ENCODE results near the gene FLT3LG.
"Not testable (repeated sequence)": the region's sequence is repeated elsewhere in the genome, so short reads cannot be mapped to it uniquely, and the experiment has no call there.

The FLT3LG gene

GRCh38 chr19:49463960-49464740 is 9.9 kb upstream of the FLT3LG start:
- no peak for DNase-seq

DNA sequence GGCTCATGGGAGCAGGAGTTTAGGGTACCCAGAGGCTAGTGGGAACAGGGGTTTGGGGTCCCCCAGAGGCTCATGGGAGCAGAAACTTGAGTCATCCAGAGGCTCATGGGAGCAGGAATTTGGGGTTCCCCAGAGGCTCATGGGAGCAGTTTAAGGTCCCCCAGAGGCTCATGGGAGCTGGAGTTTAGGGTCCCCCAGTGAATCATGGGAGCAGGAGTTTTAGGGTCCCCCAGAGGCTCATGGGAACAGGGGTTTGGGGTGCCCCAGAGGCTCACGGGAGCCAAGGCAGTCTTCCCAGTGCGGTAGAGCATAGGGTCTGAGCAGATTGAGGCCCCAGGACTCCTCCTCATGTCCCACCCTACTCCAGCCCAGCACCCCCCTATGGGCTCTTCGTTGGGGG is 8.6 kb upstream of the FLT3LG start:
- DNase-seq, result no peak

GRCh38 chr19:49468199-49468598 is 5.8 kb upstream of the FLT3LG start:
- no peak for DNase-seq

DNA sequence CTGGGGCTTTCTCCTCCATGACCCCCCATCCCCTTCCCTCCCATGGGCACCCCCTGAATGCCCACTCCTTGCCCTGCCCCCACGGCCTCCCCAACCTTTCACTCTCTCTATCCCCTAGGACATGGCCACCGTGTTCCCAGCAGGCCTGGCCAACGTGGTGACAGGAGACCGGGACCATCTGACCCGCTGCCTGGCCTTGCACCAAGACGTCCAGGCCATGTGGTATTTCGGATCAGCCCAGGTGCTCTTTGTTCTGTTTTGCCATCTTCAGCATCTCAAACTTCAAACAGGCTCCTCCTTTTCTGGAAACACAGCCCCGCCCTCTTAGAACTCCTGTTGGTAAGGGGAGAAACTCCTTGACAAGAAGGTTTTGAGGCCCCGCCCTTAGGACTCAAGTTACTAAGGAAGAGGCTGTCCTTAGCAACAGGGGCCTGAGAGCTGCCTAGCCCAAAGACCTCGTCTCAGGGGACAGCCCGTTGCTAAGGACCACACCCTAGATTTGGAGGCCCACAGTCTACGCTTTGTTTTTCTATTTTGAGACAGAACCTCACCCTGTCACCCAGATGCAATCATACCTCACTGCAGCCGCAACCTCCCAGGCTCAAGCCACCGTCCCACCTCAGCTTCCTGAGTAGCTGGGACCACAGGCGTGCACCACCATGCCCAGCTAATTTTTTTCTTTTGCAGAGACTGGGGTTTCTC is 5.1 kb upstream of the FLT3LG start:
- no peak for DNase-seq

DNA sequence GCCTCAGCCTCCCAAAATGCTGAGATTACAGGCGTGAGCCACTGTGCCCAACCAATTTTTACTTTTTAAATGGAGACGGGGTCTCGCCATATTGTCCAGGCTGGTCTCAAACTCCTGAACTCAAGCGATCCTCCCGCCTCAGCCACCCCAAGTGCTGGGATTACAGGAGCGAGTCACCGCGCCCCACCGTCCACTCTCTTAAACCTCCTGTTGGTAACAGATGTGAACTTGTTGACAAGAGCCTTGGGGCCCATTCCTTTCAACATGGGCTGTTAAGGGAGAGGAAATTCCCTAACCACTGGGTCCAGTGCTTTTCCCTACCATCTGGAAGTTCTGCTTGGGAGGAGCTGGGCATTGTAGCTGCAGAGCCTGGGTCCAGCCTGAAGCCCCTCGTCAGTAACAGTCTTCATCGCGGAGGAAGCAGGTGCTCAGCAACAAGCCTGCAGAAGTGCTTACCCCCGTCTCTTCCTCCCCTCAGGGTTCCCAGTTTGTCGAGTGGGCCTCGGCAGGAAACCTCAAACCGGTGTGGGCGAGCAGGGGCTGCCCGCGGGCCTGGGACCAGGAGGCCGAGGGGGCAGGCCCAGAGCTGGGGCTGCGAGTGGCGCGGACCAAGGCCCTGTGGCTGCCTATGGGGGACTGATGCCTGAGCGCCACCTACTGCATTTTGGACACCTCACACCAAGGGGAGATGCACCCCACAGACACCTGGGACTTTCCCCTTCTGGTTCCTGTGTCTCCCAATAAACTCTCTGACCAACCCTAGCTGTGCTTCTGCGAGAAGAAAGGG is 4.0 kb upstream of the FLT3LG start:
- no peak for DNase-seq

DNA sequence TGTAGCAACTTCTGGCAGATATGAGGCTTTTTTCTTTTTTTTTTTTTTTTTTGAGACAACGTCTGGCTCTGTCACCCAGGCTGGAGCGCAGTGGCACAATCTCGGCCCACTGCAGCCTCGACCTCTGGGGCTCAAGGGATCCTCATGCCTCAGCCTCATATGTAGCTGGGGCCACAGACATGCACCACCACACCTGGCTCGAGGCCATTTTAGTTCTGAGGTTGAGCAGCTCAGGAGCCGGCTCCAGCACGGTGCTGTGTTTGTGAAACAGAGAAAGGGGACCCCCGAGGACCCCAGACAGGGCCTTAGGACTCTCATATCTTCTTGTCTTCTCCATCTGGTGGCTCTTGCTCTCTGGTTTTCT is 3.4 kb upstream of the FLT3LG start:
- no peak for DNase-seq

GRCh38 chr19:49472936-49473335 is 1.1 kb upstream of the FLT3LG start:
- DNase-seq, result no peak

GRCh38 chr19:49473501-49473867 is 531 bp upstream of the FLT3LG start:
- not testable (repeated sequence) for DNase-seq

DNA sequence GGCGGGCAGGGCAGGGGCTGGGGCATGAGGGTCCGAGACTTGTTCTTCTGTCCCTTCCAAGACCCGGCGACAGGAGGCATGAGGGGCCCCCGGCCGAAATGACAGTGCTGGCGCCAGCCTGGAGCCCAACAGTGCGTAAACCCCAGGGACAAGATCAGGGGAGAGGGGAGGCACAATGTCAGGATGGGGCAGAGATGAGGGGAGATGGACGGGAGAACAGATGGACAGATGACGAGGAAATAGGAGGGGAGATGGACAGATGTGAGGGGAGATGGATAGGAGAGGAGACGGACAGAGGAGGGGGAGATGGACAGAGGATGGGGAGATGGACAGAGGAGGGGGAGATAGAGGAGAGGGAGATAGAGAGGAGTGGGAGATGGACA is 518 bp downstream of the FLT3LG start:
- no peak for DNase-seq

DNA sequence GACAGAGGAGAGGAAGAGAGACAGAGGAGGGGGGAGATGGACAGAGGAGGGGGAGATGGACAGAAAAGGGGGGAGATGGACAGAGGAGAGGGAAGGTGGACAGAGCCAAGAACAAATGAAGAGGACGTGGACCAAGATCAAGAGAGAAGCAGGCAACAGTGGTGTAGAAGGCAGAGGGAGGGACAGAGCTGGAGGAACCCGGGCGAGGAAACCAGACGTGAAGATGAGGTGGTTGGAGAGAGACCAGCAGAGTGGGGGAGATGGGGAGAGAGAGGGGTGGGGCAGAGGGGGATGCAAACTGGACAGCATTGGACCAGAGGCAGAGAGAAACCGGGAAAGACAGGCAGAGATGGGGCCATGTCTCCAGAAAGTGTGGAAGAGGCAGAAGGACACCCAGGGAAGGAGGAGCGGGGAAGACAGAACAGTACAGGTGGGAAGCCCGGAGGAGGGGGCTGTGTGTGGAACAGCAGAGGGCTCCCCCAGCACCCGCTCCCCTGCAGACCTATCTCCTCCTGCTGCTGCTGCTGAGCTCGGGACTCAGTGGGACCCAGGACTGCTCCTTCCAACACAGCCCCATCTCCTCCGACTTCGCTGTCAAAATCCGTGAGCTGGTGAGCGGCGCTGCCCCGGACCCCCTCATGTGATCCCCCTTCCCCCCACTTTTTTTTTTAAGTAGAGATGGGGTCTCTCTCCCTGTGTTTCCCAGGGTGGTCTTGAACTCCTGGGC is 1.3 kb downstream of the FLT3LG start:
- DNase-seq, result no peak

- peak; percentile 61 for DNase-seq
Observed at GRCh38 chr19:49475995-49476880, 2.2 kb downstream of the FLT3LG start.

DNA sequence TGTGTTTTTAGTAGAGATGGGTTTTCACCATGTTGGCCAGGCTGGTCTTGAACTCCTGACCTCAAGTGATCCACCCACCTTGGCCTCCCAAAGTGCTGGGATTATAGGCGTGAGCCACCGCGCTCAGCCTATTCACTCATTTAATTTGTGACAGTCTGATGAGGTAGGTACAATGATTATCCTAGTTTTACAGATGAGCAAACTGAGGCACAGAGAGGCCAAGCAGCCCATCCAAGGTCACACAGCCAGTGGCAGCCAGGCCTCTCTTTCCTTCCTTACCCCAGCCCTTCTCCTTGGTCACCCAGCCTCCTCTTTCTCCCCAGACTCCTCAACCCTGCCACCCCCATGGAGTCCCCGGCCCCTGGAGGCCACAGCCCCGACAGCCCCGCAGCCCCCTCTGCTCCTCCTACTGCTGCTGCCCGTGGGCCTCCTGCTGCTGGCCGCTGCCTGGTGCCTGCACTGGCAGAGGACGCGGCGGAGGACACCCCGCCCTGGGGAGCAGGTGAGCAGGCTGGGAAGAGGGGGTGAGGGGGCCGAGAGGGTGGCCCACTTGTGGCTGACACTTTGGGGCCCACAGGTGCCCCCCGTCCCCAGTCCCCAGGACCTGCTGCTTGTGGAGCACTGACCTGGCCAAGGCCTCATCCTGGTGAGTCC is 6.1 kb downstream of the FLT3LG start:
- DNase-seq, result no peak

GRCh38 chr19:49481020-49481683 is 7.1 kb downstream of the FLT3LG start:
- no peak for DNase-seq

DNA sequence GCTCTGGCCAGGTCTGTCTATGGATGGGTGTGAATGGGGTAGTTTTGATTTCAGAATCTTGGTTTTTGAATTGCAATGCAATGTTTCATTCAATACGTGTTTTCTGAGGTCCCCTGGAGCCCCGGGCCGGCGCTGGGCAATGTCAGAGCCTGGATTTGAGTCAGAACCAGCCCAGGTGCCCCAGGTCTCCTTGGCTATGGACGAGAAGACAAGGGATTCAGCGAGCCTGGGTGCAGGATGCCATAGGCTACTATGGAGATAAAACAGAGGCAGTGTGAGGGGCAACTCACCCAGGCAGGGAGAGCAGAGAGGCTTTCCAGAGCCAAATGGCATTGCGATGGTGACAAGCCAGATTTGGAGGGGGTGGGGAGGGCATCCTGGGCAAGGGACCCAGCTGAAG is 12.2 kb downstream of the FLT3LG start:
- no peak for DNase-seq

DNA sequence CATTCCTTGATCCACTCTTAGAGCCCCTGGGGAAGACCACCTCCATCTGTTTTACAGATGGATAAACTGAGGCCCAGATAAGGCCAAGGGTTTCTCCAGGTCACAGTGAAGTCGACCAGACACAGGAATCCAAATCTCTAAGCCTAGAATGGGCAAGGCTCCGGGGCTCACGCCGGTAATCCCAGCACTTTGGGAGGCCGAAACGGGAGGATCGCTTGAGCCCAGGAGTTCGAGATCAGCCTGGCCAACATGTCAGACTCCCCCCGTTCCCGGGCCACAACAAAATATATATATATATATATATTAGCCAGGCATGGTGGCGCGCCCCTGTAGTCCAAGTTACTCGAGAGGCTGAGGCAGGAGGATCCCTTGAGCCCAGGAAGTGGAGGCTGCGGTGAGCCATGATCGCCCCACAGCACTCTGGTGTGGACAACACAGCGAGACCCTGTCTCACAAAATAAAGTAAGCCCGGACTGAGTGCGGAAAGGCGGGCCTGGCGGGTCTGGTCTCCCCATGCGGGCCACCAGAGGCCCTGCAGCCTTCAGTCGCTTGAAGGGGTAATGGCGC is 12.8 kb downstream of the FLT3LG start:
- no peak for DNase-seq

GRCh38 chr19:49487277-49488045 is 13.4 kb downstream of the FLT3LG start, which contains the start of gene RPL13A:
Gene RPL13A (plus strand): TSS chr19:49487608. CDS start chr19:49487630, 22 bp downstream.
- DNase-seq, result peak; percentile 52

DNA sequence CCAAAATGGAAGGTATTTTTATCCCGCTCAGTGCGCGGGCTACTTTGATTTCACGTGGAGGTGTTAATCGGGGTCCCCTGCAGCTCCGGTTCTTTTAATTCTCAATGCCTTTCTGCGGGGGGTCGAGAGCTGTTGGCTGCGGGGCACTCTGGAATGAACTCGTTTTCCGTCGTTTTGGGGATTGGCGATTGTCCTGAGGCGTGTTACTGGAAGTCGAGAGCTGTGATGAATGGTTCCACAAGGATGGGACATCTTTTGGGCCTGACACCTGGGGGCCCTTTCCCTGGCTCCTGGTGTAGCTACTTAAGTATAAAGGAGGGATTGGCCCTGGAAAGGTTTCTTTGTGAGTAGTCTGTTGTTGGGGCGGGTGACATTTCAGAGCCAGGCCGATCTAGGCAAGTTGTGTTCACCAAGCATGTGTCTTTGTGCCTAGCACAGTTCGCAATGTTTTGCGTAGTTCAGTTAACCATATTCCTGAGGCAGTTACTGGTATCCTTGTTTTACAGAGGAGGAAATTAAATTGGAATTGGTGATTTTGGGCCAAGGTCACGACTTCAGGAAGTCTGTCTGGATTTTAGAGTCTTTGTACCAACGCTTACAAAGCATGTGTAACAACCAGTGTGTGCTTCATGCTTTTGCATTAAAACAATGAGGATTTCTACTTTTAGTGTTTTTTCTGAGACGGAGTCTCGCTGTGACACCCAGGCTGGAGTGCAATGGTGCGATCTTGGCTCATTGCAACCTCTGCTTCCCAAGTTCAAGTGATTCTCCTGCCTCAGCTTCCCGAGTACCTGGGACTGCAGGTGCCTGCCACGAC is 14.2 kb downstream of the FLT3LG start:
- DNase-seq, result no peak

DNA sequence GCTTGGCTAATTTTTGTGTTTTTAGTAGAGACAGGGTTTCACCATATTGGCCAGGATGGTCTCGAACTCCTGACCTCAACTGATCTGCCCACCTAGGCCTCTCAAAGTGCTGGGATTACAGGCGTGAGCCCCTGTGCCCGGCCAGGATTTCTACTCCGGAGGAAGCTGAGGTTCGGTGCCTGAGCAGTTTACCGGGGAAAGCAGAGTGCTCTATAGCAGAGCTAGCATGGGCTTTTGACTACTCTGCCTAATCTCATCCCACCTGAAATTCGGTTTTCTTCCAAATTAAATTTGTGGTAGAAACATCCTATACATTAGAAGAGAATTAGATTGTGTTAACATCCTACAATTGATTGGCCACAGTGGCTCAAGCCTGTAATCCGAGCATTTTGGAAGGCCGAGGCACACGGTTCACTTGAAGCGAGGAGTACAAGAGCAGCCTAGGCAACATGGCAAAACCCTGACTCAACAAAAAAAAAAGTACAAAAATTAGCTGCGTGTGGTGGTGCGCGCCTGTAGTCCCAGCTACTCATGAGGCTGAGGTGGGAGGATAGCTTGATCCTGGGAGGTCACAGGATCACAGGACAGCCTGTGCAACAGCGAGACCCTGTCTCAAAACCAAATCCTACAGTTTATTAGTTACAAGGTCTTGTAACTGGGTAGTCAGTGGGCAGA is 15.0 kb downstream of the FLT3LG start:
- DNase-seq, result no peak
